Measurements from ENCODE around the gene FKBP3. TPM values are rescaled to one million over a fixed set of nuclear protein-coding genes. Genes with fewer than 3 reads are reported as not detected.
A peak's percentile ranks its signal among the peaks of the same experiment; 100 is the strongest.
"Not testable (repeated sequence)": the region's sequence is repeated elsewhere in the genome, so short reads cannot be mapped to it uniquely, and the experiment has no call there.

Gene FKBP3
- total RNA-seq, 1 donor from 2014 or later = 124 TPM

DNA sequence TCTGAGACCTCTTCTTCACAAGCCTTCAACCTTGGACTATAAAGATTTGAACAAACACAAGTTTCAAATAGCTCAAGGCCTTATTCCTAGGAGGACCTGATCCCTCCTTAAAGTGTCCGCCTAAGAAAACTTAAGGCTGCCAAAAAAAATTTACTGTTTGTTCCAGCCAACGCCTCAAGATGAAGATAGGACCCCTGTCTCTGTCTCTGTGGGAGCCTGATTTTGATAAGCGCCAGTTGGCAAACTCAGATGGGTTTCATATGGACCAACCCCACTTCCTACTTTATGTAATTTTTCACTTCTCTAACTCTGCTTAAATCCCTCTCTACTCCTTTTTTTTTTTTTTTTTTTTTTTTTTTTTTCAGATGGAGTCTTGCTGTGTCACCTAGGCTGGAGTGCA lies 11.0 kb downstream of the FKBP3 start:
- intact Hi-C loops (cut with DNase I) = no loop called here
- DNase-seq (no peak), ATAC-seq (ENCODE audit: poor library complexity) (no peak)

DNA sequence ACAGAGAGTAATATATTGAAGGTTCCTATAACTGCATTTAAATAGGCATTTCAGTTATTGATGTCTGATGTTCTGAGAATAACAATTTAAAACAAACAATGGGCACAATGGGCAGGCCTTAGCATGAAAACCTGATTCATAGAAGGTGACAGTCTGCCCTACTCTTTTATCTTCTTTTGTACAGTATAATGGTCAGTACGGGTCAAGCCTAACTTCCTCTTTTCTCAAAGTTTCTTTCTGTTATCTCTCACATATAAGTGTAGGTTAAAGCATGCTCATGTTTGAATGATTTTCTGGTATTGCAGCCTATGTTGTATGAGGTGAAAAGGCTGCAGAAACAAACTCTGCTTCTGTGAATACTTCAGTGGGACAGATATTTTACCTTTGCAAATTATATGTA lies 14.2 kb downstream of the FKBP3 start:
- intact Hi-C loops (cut with DNase I) = no loop called here
- ATAC-seq (ENCODE audit: poor library complexity) = no peak
- no peak for DNase-seq

DNA sequence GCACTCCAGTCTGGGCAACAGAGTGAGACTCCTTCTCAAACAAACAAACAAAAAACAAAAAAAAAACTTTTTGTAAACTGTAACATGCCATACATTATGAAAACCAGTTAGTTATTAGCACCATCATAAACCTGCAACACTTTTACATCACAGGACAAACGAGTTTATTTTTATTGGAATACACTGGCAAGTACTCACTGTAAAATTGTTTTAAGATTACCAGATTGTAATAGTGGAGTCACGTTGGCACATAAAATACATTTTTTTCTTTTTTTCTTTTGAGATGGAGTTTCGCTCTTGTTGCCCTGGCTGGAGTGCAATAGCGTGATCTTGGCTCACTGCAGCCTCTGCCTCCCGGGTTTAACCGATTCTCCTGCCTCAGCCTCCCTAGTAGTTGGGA lies 15.7 kb downstream of the FKBP3 start:
- intact Hi-C loops (cut with DNase I) = no loop called here
- no peak for DNase-seq
- ATAC-seq (ENCODE audit: poor library complexity) = no peak

- DNase-seq = no peak
- no peak for ATAC-seq (ENCODE audit: poor library complexity)
- intact Hi-C loops (cut with DNase I) = no loop called here
These were observed 20.0 kb downstream of the FKBP3 start for GRCh38 chr14:45114327-45114726.

GRCh38 chr14:45112896-45113781 lies 21.1 kb downstream of the FKBP3 start:
- DNase-seq (no peak), ATAC-seq (ENCODE audit: poor library complexity) (no peak)
- intact Hi-C loops (cut with DNase I) = no loop called here

DNA sequence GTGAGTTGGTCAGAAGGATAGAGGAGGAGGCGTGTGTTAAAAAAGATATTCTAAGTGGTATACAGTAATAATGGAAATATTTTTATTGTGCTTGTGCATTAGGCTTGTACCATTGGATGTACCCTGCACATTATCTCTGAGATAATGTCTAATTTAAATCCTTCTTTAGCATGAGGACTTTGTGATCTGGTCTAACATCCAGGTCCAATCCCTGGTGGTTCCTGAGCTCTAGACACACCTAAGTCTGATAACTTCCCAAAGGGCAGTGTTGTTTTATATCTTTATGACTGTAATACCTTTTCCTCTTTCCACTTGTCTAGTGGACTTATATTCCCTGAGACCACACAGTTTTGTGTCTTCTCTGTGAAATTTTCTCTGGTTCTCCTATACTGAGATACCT lies 29.7 kb downstream of the FKBP3 start:
- no peak for DNase-seq
- no peak for ATAC-seq (ENCODE audit: poor library complexity)

DNA sequence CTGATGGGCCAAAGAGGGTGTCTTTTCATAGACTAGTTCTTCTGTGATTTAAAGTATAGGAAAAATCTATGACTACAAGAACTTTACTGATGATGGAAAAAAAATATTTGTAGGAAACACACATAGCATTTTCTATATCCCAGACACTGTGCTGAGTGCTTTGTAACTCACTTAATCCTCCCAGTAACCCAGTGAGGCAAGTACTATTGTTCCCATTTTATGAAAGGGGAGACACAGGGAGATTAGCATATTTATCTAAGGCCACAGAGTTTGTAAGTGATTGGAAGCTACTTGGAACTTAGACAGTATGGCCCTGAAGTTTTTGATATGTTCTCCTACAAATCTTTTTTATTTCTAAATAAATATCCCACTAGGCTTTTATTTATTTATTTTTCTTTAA lies 30.5 kb downstream of the FKBP3 start:
- no peak for ATAC-seq (ENCODE audit: poor library complexity)
- intact Hi-C loops (cut with DNase I) = no loop called here
- DNase-seq = no peak

More for the DNA sequence above, 29.7 kb downstream of the FKBP3 start:
- intact Hi-C loops (cut with DNase I) = no loop called here

GRCh38 chr14:45096218-45096617 lies 38.1 kb downstream of the FKBP3 start:
- intact Hi-C loops (cut with DNase I) = no loop called here
- no peak for DNase-seq

DNA sequence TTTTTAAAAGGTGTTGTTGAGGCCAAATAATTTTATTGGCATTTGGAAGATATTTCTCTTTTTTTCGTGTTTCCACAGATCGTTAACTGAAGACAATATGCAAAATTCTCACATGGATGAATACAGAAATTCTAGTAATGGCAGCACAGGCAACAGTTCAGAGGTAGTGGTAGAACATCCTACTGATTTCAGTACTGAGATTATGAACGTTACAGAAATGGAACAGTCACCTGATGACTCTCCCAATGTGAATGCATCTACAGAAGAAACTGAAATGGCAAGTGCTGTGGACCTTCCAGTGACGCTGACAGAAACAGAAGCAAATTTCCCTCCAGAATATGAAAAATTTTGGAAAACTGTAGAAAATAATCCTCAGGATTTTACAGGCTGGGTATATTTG lies 39.1 kb downstream of the FKBP3 start:
- intact Hi-C loops (cut with DNase I) = no loop called here
- no peak for ATAC-seq (ENCODE audit: poor library complexity)
- DNase-seq = no peak

More at GRCh38 chr14:45096218-45096617, 38.1 kb downstream of the FKBP3 start:
- no peak for ATAC-seq (ENCODE audit: poor library complexity)

DNA sequence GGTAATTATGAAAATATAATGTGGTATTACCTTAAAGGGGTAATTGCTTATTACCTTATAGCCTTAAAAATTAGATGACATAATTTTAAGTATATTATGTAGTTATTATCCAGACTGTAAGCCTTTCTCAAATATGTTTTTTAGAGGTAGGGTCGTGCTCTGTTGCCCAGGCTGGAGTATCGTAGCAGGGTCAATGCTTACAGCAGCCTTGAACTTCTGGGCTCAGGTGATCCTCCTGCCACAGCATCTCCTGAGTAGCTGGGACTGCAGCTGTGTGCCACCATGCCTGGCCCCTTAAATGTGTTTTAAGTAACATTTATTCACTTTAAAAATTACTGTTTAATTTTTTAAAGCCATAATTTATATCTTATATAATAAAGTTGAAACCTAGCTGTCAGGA lies 40.0 kb downstream of the FKBP3 start:
- ATAC-seq (ENCODE audit: poor library complexity) (no peak), DNase-seq (no peak)
- intact Hi-C loops (cut with DNase I) = no loop called here

DNA sequence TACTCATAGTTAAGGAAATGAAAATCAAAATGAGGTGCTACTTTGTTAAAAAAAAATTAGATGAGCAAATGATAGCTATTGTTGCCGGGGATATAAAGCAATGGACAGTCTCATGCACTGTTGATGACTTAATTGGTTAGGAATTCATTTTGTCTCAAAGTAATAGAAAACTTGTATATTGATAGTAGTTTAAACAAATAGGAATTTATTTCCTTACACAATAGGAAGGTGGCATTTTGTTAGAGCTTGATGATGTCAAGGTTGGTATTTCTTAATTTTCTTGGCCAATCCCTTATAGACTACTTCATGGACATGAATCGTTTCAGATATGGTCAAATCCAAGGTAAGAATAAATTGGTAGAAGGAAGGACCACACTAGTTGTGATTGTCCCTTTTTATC lies 42.6 kb downstream of the FKBP3 start:
- no peak for ATAC-seq (ENCODE audit: poor library complexity)

DNA sequence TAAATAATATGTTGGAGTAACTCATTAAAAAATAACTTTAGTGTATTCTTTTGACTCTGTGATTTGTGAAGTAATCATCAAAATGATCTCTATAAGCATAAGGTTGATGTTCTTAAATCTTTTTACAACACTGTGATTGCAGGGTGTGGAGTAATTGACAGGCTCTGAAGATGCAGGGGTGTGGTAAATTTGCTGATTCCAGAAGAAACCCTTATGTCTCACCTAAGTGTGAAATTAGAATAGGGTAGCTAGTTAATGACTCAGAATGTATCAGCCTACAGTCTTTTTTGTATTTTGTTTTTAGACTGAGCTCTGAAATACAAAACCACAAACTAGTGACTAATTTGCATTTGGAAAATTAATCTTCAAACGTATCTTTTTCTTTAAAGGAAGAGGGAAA lies 44.5 kb downstream of the FKBP3 start:
- DNase-seq (no peak), ATAC-seq (ENCODE audit: poor library complexity) (no peak)
- intact Hi-C loops (cut with DNase I) = no loop called here

More for the DNA sequence above, 42.6 kb downstream of the FKBP3 start:
- intact Hi-C loops (cut with DNase I) = no loop called here
- no peak for DNase-seq

- ATAC-seq (ENCODE audit: poor library complexity) (no peak), DNase-seq (no peak)
- intact Hi-C loops (cut with DNase I) = no loop called here
These were observed 49.3 kb downstream of the FKBP3 start for GRCh38 chr14:45084946-45085346.

DNA sequence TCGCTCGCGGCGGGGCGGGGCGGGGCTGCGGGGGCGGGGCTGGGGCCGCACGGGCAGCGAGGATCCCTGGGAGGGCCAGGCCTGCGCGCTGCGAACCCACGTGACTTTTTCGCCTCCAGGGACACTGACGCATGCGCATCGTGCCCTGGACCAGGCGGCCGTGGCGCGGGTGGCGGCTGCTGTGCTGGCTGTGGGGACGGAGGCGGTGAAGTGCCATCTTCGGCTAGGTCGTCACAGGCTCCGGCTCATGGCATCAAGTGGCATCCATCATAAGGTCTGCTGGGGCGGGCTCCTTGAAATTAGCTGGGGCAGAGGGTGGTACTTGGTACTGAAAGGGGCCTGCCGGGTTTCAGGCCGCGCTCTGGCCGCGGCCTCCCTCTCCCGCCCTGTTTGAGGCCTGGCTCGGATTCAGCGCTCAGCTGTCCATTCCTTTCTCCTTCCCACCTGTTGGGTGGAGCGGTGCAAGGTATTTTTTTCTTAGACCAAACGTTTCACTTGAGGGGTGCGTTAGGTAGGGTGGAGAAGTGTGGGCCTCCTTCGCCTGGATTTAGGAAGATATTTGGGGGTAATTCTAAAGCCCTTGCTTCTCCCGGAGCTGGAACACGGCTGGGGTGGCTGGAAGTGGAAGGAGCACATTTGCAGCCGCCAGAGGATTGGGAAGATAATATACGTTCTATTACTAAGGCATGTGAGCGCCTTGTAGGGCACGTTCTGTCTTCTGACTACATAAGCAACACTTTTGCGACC lies 50.1 kb downstream of the FKBP3 start, which contains the start of gene PRPF39:
Gene PRPF39, plus strand, starts transcription at position 141 of the 747 bp plus-strand sequence. CDS start 11,124 bp downstream, outside the sequence.
- ATAC-seq (ENCODE audit: poor library complexity) = peak; percentile 99
- peak; percentile 97 for DNase-seq
- intact Hi-C loops (cut with DNase I) = no loop called here

DNA sequence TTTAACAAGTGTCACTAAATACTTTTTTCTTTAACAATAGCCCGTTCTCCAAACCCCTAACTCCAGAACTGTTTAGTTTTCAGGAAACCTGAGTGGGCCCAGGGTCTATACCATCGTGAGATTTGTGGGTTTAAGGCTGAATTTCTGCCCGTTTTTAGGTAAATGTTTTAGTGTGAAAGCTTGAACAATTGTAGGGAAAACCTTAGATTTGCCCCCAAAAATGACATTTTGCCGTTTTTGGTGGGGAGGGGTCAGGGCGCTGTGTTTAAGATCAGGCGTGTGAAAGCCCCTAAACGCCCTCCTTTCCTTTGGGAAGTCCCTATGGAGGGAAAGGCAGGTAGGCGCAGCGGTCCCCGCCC lies 50.7 kb downstream of the FKBP3 start:
- ATAC-seq (ENCODE audit: poor library complexity) (no peak), DNase-seq (no peak)
- intact Hi-C loops (cut with DNase I) = no loop called here

- no peak for ATAC-seq (ENCODE audit: poor library complexity)
- DNase-seq = no peak
- intact Hi-C loops (cut with DNase I) = no loop called here
These were observed 51.9 kb downstream of the FKBP3 start for GRCh38 chr14:45082420-45082819.

GRCh38 chr14:45081096-45081495 lies 53.2 kb downstream of the FKBP3 start:
- intact Hi-C loops (cut with DNase I) = not testable (repeated sequence)

DNA sequence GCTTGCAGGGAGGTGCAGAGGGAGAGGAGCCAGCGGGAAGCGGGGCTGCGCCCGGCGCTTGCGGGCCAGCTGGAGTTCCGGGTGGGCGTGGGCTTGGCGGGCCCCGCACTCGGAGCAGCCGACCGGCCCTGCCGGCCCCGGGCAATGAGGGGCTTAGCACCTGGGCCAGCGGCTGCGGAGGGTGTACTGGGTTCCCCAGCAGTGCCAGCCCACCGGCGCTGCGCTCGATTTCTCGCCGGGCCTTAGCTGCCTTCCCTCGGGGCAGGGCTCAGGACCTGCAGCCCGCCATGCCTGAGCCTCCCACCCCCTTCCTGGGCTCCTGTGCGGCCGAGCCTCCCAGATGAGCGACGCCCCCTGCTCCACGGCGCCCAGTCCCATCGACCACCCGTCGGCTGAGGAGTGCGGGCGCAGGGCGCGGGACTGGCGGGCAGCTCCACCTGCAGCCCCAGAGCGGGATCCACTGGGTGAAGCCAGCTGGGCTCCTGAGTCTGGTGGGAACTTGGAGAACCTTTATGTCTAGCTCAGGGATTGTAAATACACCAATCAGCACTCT lies 53.8 kb downstream of the FKBP3 start:
- DNase-seq; intact Hi-C loops (cut with DNase I); ATAC-seq (ENCODE audit: poor library complexity): not testable (repeated sequence)

More at GRCh38 chr14:45081096-45081495, 53.2 kb downstream of the FKBP3 start:
- not testable (repeated sequence) for DNase-seq; ATAC-seq (ENCODE audit: poor library complexity)

GRCh38 chr14:45078323-45078722 lies 56.0 kb downstream of the FKBP3 start:
- ATAC-seq (ENCODE audit: poor library complexity) (no peak), DNase-seq (no peak)
- intact Hi-C loops (cut with DNase I) = no loop called here

All from Right ventricle myocardium superior (tissue), 1 donor.